HCT116 (cell line): ENCODE measurements around the gene SLC16A5. TPM values are rescaled to one million over a fixed set of nuclear protein-coding genes. Genes with fewer than 3 reads are reported as not detected.

ENCODE experiments used
- ATAC-seq: fragments of 200-7000 bp; cut with Tn5 transposase; 2 replicates; pipeline ENCODE4 v1.9.1; 2020; ENCODE audit warnings: mild to moderate bottlenecking, moderate library complexity
- BruUV-seq: library from RNA; stranded (reverse); fragments of 400-500 nt; replicated peaks from 2 replicates; lab custom pipeline; 2021; lab: Mats Ljungman, UMichigan
- CTCF ChIA-PET: fragments of 300-600 bp; sonication (Branson Sonifier 250); formaldehyde crosslinking; loops from one replicate; lab custom pipeline; 2021; ENCODE audit warnings: antibody characterized with exemption; lab: Charles Lee
- POLR2A ChIA-PET: fragments of 300-600, 350-600 bp; sonication (Branson Sonifier 250); formaldehyde crosslinking; loops from one replicate; lab custom pipeline; 2021; ENCODE audit warnings: antibody characterized with exemption; lab: Charles Lee
- RAD21 ChIA-PET, 2 experiments: fragments of 300-600 bp; sonication (Branson Sonifier 250); formaldehyde crosslinking; loops; one replicate each; lab custom pipeline; 2023; ENCODE audit warnings: low total read pairs in 2 of 2; ENCODE audit not compliant: uncharacterized antibody in 2 of 2, unreplicated experiment in 2 of 2, low non-redundant PET in 1 of 2; lab: Charles Lee
- DNase-seq: peaks from one replicate; pipeline ENCODE4 v3.0.0-alpha.2; 2010; ENCODE audit warnings: low read depth, low spot score
- H2AFZ ChIP-seq: fragments of 200-600 bp; shearing (Covaris generic), sonication (generic); 2 replicates; pipeline ENCODE4 v1.6.1; 2017; ENCODE audit warnings: low read depth, mixed run types, mixed read lengths, antibody characterized with exemption, low read length; ENCODE audit not compliant: poor library complexity, severe bottlenecking
- H3K27ac ChIP-seq: 2 replicates; pipeline ENCODE4 v1.5.1; 2012; ENCODE audit warnings: low read depth, low read length
- H3K27me3 ChIP-seq: fragments of 200-600 bp; sonication (generic); 2 replicates; pipeline ENCODE4 v1.6.1; 2016; ENCODE audit warnings: mixed run types, low read length, mixed read lengths; ENCODE audit not compliant: insufficient read depth
- H3K36me3 ChIP-seq, 2 experiments: fragments of 200-500 bp in 1 of 2; fragments of 200-600 bp in 1 of 2; sonication (Bioruptor generic) in 1 of 2; sonication (generic) in 1 of 2; 2 replicates each; pipeline versions ENCODE4 v1.5.1 to v1.6.1; 2014 to 2016; ENCODE audit warnings: low read length in 2 of 2, inconsistent platforms in 1 of 2, mixed read lengths in 1 of 2, mixed run types in 1 of 2; ENCODE audit not compliant: insufficient read depth in 2 of 2, control insufficient read depth in 1 of 2
- H3K4me1 ChIP-seq, 2 experiments: fragments of 200-600 bp in 1 of 2; sonication (generic) in 1 of 2; 2 replicates each; pipeline versions ENCODE4 v1.5.1 to v1.6.1; 2012 to 2017; ENCODE audit warnings: low read length in 2 of 2, inconsistent platforms in 1 of 2, mild to moderate bottlenecking in 1 of 2, mixed read lengths in 1 of 2, mixed run types in 1 of 2, moderate library complexity in 1 of 2; ENCODE audit not compliant: insufficient read depth in 2 of 2, control insufficient read depth in 1 of 2
- H3K4me2 ChIP-seq: fragments of 200-600 bp; sonication (generic); 2 replicates; pipeline ENCODE4 v1.6.1; 2017; ENCODE audit warnings: mixed run types, low read length, mixed read lengths
- H3K4me3 ChIP-seq, 2 experiments: fragments of 200-600 bp in 1 of 2; sonication (generic) in 1 of 2; replicated peaks in 1 of 2; 2 replicates each; pipeline ENCODE4 v1.5.1; 2011 to 2016; ENCODE audit warnings: low read length in 2 of 2, control low read depth in 1 of 2, low read depth in 1 of 2, mild to moderate bottlenecking in 1 of 2, mixed read lengths in 1 of 2, mixed run types in 1 of 2
- H3K79me2 ChIP-seq: fragments of 200-600 bp; sonication (generic); 2 replicates; pipeline ENCODE4 v1.6.1; 2017; ENCODE audit warnings: mild to moderate bottlenecking, mixed run types, low read length, moderate library complexity, mixed read lengths; ENCODE audit not compliant: insufficient read depth
- H3K9ac ChIP-seq: fragments of 200-600 bp; sonication (generic); 2 replicates; pipeline ENCODE4 v1.6.1; 2016; ENCODE audit warnings: low read length, mixed read lengths
- H3K9me2 ChIP-seq: fragments of 200-600 bp; sonication (generic), shearing (Covaris generic); 2 replicates; pipeline ENCODE4 v1.6.1; 2017; ENCODE audit warnings: mixed run types, mild to moderate bottlenecking, moderate library complexity; ENCODE audit not compliant: insufficient read depth
- H3K9me3 ChIP-seq, 2 experiments: fragments of 200-500 bp in 1 of 2; fragments of 200-600 bp in 1 of 2; sonication (Bioruptor generic) in 1 of 2; sonication (generic) in 1 of 2; 2 replicates each; pipeline ENCODE4 v1.6.1; 2014 to 2017; ENCODE audit warnings: low read length in 2 of 2, mixed read lengths in 2 of 2, inconsistent platforms in 1 of 2, low read depth in 1 of 2, mild to moderate bottlenecking in 1 of 2, mixed run types in 1 of 2, moderate library complexity in 1 of 2; ENCODE audit not compliant: control insufficient read depth in 1 of 2, insufficient read depth in 1 of 2
- H4K20me1 ChIP-seq: fragments of 200-600 bp; sonication (generic), shearing (Covaris generic); 2 replicates; pipeline ENCODE4 v1.6.1; 2017; ENCODE audit warnings: mixed run types, mild to moderate bottlenecking, moderate library complexity; ENCODE audit not compliant: insufficient read depth
- CBX3 ChIP-seq: IDR thresholded peaks from 2 replicates; pipeline ENCODE4 v1.6.1; 2012; ENCODE audit warnings: low read depth
- CTCF ChIP-seq, 3 experiments: fragments of 200-600 bp in 1 of 3; sonication (generic) in 1 of 3; IDR thresholded peaks in 2 of 3; conservative IDR thresholded peaks in 1 of 3; 2 replicates each; pipeline ENCODE4 v1.5.1; 2012 to 2017; ENCODE audit warnings: low read depth in 2 of 3, low read length in 2 of 3, antibody characterized with exemption in 1 of 3, borderline replicate concordance in 1 of 3, control low read depth in 1 of 3, mild to moderate bottlenecking in 1 of 3, mixed read lengths in 1 of 3, mixed run types in 1 of 3, moderate library complexity in 1 of 3; ENCODE audit not compliant: insufficient read depth in 1 of 3
- EGR1 ChIP-seq: IDR thresholded peaks from 2 replicates; pipeline ENCODE4 v1.6.1; 2012; ENCODE audit warnings: low read depth
- ELF1 ChIP-seq: IDR thresholded peaks from 2 replicates; pipeline ENCODE4 v1.6.1; 2012; ENCODE audit warnings: low read depth, borderline replicate concordance
- EZH2 ChIP-seq: fragments of 200-600 bp; sonication (generic); IDR thresholded peaks from 2 replicates; pipeline ENCODE4 v1.6.1; 2017; ENCODE audit warnings: antibody characterized with exemption, mixed run types
- MAX ChIP-seq: IDR thresholded peaks from 2 replicates; pipeline ENCODE4 v1.6.1; 2012
- POLR2AphosphoS5 ChIP-seq: IDR thresholded peaks from 2 replicates; pipeline ENCODE4 v1.6.1; 2011; ENCODE audit warnings: mild to moderate bottlenecking, low read depth, low read length, moderate library complexity
- RAD21 ChIP-seq: IDR thresholded peaks from 2 replicates; pipeline ENCODE4 v1.6.1; 2012; ENCODE audit warnings: low read depth, mild to moderate bottlenecking
- SIN3A ChIP-seq: IDR thresholded peaks from 2 replicates; pipeline ENCODE4 v1.6.1; 2012; ENCODE audit warnings: low read depth
- SP1 ChIP-seq: IDR thresholded peaks from 2 replicates; pipeline ENCODE4 v1.6.1; 2012; ENCODE audit warnings: low read depth
- TCF7L2 ChIP-seq: IDR thresholded peaks from 2 replicates; pipeline ENCODE4 v1.7.0; 2011; ENCODE audit warnings: borderline replicate concordance, inconsistent platforms; ENCODE audit not compliant: insufficient read depth, insufficient read length; ENCODE audit errors: extremely low read depth
- intact Hi-C: fragments of 100-400 bp; cut with micrococcal nuclease; formaldehyde crosslinking; loops from 2 replicates; pipeline ENCODE4 v1.10.0; 2022
- total RNA-seq: library from RNA; stranded (reverse); gene quantifications from one replicate; pipeline ENCODE4 v1.2.1, GENCODE V29; 2021; ENCODE audit not compliant: unreplicated experiment
- TF ChIP-seq, protein P1 (sequence below): IDR thresholded peaks from 2 replicates; pipeline ENCODE4 v1.6.1; 2011; ENCODE audit warnings: mild to moderate bottlenecking, low read length, moderate library complexity; ENCODE audit not compliant: insufficient replicate concordance; ENCODE audit errors: extremely low read depth

Gene SLC16A5
- total RNA-seq, 1 experiment from 2014 or later = 79.3 TPM

DNA sequence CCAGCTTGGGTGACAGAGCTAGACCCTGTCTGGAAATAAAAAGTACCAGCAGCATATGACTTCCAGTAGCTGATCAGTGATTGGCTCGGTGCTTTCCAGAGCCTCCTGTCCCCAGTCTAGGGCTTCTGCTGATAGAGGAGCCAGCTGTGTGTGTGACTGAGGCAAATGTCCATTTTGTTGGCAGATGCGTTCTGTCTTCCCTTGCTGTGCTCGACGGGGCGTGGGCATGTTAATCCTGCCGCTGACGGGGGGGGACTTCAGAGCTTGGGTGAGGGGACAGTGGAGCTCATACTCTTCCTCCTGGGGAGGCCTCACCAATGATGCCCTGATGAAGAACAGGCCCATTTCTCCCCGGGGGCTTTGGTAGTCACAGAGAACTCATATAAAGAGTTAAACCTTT lies 26.1 kb upstream of the SLC16A5 start:
- Histone ChIP-seq H3K36me3 (peaks cover 26 to 41% of the 10 kb centered on the region in 2 experiments; a peak in 3 of 4 replicates), H4K20me1 (no peaks in the 10 kb centered on the region), H3K27me3 (no peaks in the 10 kb centered on the region), H3K9me3 (no peaks in the 10 kb centered on the region), H3K79me2 (no peaks in the 10 kb centered on the region), H3K9ac (no peak overlapping the region), H3K4me2 (no peak overlapping the region), H3K4me1 (no peaks in the 10 kb centered on the region), H3K4me3 (no peak overlapping the region), H2AFZ (no peak overlapping the region), H3K9me2 (no peaks in the 10 kb centered on the region), H3K27ac (no peak overlapping the region)
- no TSS peak for BruUV-seq
- intact Hi-C loops = no loop called here
- ATAC-seq (no peak), DNase-seq (no peak)
- ChIA-PET RAD21 (no interaction called here), CTCF (interaction anchor here (3.2 kb wide), 2 partner anchors 52 to 100 kb away, joined by 16 read pairs; no protein-coding TSS in a partner anchor), POLR2A (interaction anchor here (0.6 to 1.0 kb wide), 2 partner anchors 49 to 103 kb away, joined by 3 to 5 read pairs; no protein-coding TSS in a partner anchor)
- no peak for TF ChIP-seq TCF7L2
- TF ChIP-seq RAD21 = no peak
- TF ChIP-seq SP1 = no peak
- TF ChIP-seq CTCF (IDR thresholded peaks at IDR 0.05 in 2 of 3, conservative IDR thresholded peaks at IDR 0.05 in 1 of 3; ENCODE audit: borderline replicate concordance in 1 of 3, insufficient read depth in 1 of 3, low read depth in 2 of 3, low read length in 2 of 3) = no peak
- TF ChIP-seq SIN3A = no peak
- TF ChIP-seq EZH2 = no peak
- TF ChIP-seq POLR2AphosphoS5 = no peak
- no peak for TF ChIP-seq EGR1
- TF ChIP-seq, protein P1, sequence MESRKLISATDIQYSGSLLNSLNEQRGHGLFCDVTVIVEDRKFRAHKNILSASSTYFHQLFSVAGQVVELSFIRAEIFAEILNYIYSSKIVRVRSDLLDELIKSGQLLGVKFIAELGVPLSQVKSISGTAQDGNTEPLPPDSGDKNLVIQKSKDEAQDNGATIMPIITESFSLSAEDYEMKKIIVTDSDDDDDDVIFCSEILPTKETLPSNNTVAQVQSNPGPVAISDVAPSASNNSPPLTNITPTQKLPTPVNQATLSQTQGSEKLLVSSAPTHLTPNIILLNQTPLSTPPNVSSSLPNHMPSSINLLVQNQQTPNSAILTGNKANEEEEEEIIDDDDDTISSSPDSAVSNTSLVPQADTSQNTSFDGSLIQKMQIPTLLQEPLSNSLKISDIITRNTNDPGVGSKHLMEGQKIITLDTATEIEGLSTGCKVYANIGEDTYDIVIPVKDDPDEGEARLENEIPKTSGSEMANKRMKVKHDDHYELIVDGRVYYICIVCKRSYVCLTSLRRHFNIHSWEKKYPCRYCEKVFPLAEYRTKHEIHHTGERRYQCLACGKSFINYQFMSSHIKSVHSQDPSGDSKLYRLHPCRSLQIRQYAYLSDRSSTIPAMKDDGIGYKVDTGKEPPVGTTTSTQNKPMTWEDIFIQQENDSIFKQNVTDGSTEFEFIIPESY = no peak
- TF ChIP-seq MAX = no peak
- no peak for TF ChIP-seq ELF1
- no peak for TF ChIP-seq CBX3
